Panc1 (cell line): ENCODE data around the gene TAB2. TPM values are rescaled to one million over a fixed set of nuclear protein-coding genes. Genes with fewer than 3 reads are reported as not detected.

Experiments
- ATAC-seq: fragments of 200-7000 bp; cut with Tn5 transposase; 2 replicates; pipeline ENCODE4 v1.9.1; 2020; ENCODE audit warnings: mild to moderate bottlenecking, moderate library complexity
- BruUV-seq: library from RNA; stranded (reverse); fragments of 400-500 nt; replicated peaks from 2 replicates; lab custom pipeline; 2021; lab: Mats Ljungman, UMichigan
- CTCF ChIA-PET: fragments of 300-600 bp; sonication (Branson Sonifier 250); formaldehyde crosslinking; loops from one replicate; lab custom pipeline; 2022; ENCODE audit warnings: antibody characterized with exemption; lab: Charles Lee
- POLR2A ChIA-PET: fragments of 300-600 bp; sonication (Branson Sonifier 250); formaldehyde crosslinking; loops from one replicate; lab custom pipeline; 2022; ENCODE audit warnings: antibody characterized with exemption; lab: Charles Lee
- DNase-seq: peaks from one replicate; pipeline ENCODE4 v3.0.0-alpha.2; 2010; ENCODE audit warnings: low read depth, low spot score
- H3K27ac ChIP-seq: 2 replicates; pipeline ENCODE4 v1.5.1; 2011; ENCODE audit warnings: mild to moderate bottlenecking, low read length, inconsistent platforms
- H3K27me3 ChIP-seq: fragments of 200-500 bp; sonication (Bioruptor generic); 2 replicates; pipeline ENCODE4 v1.6.0; 2014; ENCODE audit warnings: low read length, inconsistent platforms; ENCODE audit not compliant: control insufficient read depth, insufficient read depth
- H3K36me3 ChIP-seq: fragments of 200-500 bp; sonication (Bioruptor generic); 2 replicates; pipeline ENCODE4 v1.5.1; 2014; ENCODE audit warnings: inconsistent platforms, mild to moderate bottlenecking, low read length, moderate library complexity; ENCODE audit not compliant: control insufficient read depth, insufficient read depth
- H3K4me1 ChIP-seq: 2 replicates; pipeline ENCODE4 v1.5.1; 2011; ENCODE audit warnings: inconsistent platforms, mild to moderate bottlenecking, low read length, moderate library complexity; ENCODE audit not compliant: control insufficient read depth, insufficient read depth
- H3K4me3 ChIP-seq, 2 experiments: 2 replicates each; pipeline ENCODE4 v1.5.1; 2011 to 2012; ENCODE audit warnings: low read depth in 2 of 2, low read length in 2 of 2, mild to moderate bottlenecking in 2 of 2, inconsistent platforms in 1 of 2, moderate library complexity in 1 of 2
- H3K9me3 ChIP-seq: fragments of 200-500 bp; sonication (Bioruptor generic); 2 replicates; pipeline ENCODE4 v1.5.1; 2014; ENCODE audit warnings: low read depth, mild to moderate bottlenecking, inconsistent platforms, low read length, moderate library complexity; ENCODE audit not compliant: control insufficient read depth, insufficient read depth
- POLR2AphosphoS5 ChIP-seq: IDR thresholded peaks from 2 replicates; pipeline ENCODE4 v1.6.1; 2012; ENCODE audit warnings: mild to moderate bottlenecking, low read depth, low read length, moderate library complexity
- REST ChIP-seq, 2 experiments: IDR thresholded peaks; 2 replicates each; pipeline ENCODE4 v1.6.1; 2011 to 2012; ENCODE audit warnings: low read depth in 2 of 2, control low read depth in 1 of 2, low read length in 1 of 2, mild to moderate bottlenecking in 1 of 2, moderate library complexity in 1 of 2; ENCODE audit not compliant: insufficient read depth in 1 of 2
- SIN3A ChIP-seq: IDR thresholded peaks from 2 replicates; pipeline ENCODE4 v1.6.1; 2012; ENCODE audit warnings: low read depth, mild to moderate bottlenecking, low read length, moderate library complexity, borderline replicate concordance; ENCODE audit not compliant: insufficient read depth
- TCF7L2 ChIP-seq: IDR thresholded peaks from 2 replicates; pipeline ENCODE4 v1.6.1; 2011; ENCODE audit warnings: mild to moderate bottlenecking, low read depth, low read length, inconsistent platforms
- in situ Hi-C: cut with HindIII; loops from 2 replicates; pipeline ENCODE4 v1.10.0; 2016; ENCODE audit warnings: low sequenced_read_pairs, low pct_unique_long_range_greater_than_20kb
- intact Hi-C: fragments of 100-400 bp; cut with micrococcal nuclease; formaldehyde crosslinking; loops from one replicate; pipeline ENCODE4 v1.10.0; 2022; ENCODE audit not compliant: unreplicated experiment
- total RNA-seq: library from RNA; stranded (reverse); gene quantifications from one replicate; pipeline ENCODE4 v1.2.1, GENCODE V29; 2021; ENCODE audit not compliant: unreplicated experiment
- TF ChIP-seq, protein P1 (sequence below): fragments of 450-650 bp; IDR thresholded peaks from 2 replicates; pipeline ENCODE4 v1.5.1; 2017; ENCODE audit warnings: mild to moderate bottlenecking

The TAB2 gene
- total RNA-seq, 1 experiment from 2014 or later = 47.2 TPM

DNA sequence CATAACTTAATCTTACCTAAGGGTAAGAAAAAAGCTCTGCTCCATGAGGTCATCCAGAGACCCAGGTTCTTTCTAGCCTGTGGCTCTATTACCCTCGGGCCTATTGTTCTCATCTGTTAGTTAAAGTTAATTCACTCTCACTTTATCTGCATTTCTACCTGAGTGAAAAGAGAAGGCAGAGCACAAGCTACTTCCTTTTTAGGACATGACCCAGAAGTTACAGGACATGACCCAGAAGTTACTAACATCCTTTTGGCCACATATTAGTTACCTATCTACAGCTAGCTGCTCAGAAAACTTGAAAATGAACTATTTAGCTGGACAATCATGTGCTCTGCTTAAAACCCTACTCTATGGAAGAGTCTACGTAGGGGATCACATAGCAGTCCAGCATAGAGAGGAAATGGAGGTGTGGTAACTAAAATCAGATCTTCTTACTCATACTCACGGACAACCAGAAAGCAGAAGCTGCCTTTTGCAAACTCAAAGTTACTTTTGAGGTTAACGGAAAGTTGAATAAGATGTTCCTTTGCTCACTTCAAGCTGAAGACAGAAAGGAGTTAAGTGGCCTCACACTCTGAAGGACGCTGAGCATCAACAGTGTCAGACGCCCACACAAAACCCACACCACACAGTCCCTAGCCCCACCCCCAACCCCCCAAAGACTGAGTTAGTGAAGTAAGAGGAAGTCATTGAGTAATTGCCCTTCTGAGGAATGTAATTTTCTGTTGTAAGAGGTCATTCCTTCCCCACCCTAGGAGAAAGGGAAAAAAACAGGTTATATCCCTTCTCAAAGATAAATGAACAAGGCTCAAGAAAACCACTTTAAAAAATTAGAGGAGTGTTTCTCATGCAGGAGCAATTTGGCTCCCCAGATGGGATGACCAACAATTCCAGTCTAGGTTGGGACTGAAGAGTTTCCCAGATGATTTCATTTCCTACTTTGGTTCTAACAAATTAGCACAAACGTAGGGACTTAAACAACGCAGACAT lies 45.9 kb upstream of the TAB2 start:
- no peak for ATAC-seq
- intact Hi-C loops = no loop called here
- H3K4me3 ChIP-seq = no peak overlapping the region
- TF ChIP-seq REST (IDR thresholded peaks at IDR 0.05; ENCODE audit: insufficient read depth in 1 of 2, low read depth in 2 of 2, low read length in 1 of 2) (no peak), TCF7L2 (no peak), SIN3A (no peak), POLR2AphosphoS5 (no peak)
- TF ChIP-seq, protein P1, sequence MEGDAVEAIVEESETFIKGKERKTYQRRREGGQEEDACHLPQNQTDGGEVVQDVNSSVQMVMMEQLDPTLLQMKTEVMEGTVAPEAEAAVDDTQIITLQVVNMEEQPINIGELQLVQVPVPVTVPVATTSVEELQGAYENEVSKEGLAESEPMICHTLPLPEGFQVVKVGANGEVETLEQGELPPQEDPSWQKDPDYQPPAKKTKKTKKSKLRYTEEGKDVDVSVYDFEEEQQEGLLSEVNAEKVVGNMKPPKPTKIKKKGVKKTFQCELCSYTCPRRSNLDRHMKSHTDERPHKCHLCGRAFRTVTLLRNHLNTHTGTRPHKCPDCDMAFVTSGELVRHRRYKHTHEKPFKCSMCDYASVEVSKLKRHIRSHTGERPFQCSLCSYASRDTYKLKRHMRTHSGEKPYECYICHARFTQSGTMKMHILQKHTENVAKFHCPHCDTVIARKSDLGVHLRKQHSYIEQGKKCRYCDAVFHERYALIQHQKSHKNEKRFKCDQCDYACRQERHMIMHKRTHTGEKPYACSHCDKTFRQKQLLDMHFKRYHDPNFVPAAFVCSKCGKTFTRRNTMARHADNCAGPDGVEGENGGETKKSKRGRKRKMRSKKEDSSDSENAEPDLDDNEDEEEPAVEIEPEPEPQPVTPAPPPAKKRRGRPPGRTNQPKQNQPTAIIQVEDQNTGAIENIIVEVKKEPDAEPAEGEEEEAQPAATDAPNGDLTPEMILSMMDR = no peak
- no TSS peak for BruUV-seq
- POLR2A ChIA-PET = no interaction called here
- no peak for DNase-seq
- in situ Hi-C loops = no loop called here
- H3K36me3 ChIP-seq = no peaks in the 10 kb centered on the region
- no peaks in the 10 kb centered on the region for H3K9me3 ChIP-seq
- no peak overlapping the region for H3K27ac ChIP-seq
- no peaks in the 10 kb centered on the region for H3K4me1 ChIP-seq
- CTCF ChIA-PET = no interaction called here
- H3K27me3 ChIP-seq = 0 out of 2 replicates have a peak, but pooled peaks cover 2% of the 10 kb centered on the region

GRCh38 chr6:149273318-149273717 lies 44.2 kb upstream of the TAB2 start:
- Histone ChIP-seq H3K27me3 (0 out of 2 replicates have a peak, but pooled peaks cover 2% of the 10 kb centered on the region), H3K9me3 (no peaks in the 10 kb centered on the region), H3K27ac (no peak overlapping the region), H3K4me3 (no peak overlapping the region), H3K36me3 (no peaks in the 10 kb centered on the region; the same call in 1 of the 2 replicates), H3K4me1 (no peaks in the 10 kb centered on the region)
- in situ Hi-C loops = no loop called here
- DNase-seq (no peak), ATAC-seq (no peak)
- ChIA-PET CTCF (no interaction called here), POLR2A (no interaction called here)
- intact Hi-C loops = no loop called here
- BruUV-seq = no TSS peak
- TF ChIP-seq POLR2AphosphoS5 = no peak
- TF ChIP-seq, protein P1 = no peak
